Heart left ventricle (tissue), 13 donors: ENCODE data around the gene CYSRT1.

Experiments used
- POLR2A ChIP-seq, 2 donors: fragments of 450-650 bp; IDR thresholded peaks; one replicate each; pipeline ENCODE4 v1.6.1; 2017; ENCODE audit warnings: antibody characterized with exemption in 2 of 2, mild to moderate bottlenecking in 2 of 2, moderate library complexity in 2 of 2
- TF ChIP-seq, protein P1 (sequence below), 12 donors: fragments of 200-600 bp; sonication (generic) in 4 of 12; IDR thresholded peaks; one replicate each; pipeline versions ENCODE4 v1.5.0 to v1.8.0; 2018 to 2022; ENCODE audit warnings: antibody characterized with exemption in 12 of 12, mild to moderate bottlenecking in 5 of 12
- donor health status: ischemic (EF 13 %, LVEDD 7.1; RV severe dilation, severe dysfunction).
- donor health status: DM: no; HTN: yes; CAD: no.
- donor health status: DM: no; HTN: no; CAD: no.
- donor health status: ischemic (EF 25% LVEDD 6.9; RV normal size, moderate dysfunction).
- donor health status: ischemic (EF 25% LVEDD 5.7; RV mildly dilated, moderate dysfunction).
- donor health status: ischemic (EF 35%, LVEDD 5.7; RV mildly dilated, moderate dysfunction).
- donor health status: nonischemic (EF 11% LVEDD 7.7; RV severe dilation, severe dysfunction).
- donor health status: DM: yes; HTN: yes; CAD: no.
- donor health status: PGD.
- donor health status: ischemic (EF 29% LVEDD 5.4; RV normal size, mild dysfunction).
- donor health status: nonischemic (EF 23%, LVEDD 6.1; RV moderate dilation, normal function).

DNA sequence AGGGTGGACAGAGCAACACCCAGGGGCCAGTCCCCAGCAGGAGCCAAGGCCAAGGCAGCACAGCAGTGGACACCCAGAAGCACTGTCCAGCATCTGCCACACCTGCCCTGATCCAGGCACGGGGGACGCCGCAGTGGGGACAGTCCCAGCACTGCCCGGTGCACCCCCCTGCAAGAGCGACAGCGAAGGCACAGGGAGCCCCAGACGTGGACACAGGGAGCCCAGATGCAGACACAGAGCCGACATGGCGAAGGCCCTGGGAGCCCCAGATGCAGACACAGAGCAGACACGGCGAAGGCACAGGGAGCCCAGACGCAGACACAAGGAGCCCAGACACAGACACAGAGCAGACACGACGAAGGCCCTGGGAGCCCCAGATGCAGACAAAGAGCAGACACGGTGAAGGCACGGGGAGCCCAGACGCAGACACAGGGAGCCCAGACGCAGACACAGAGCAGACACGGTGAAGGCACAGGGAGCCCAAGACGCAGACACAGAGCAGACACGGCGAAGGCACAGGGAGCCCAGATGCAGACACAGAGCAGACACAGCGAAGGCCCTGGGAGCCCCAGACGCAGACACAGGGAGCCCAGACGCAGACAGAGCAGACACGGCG is 40.9 kb upstream of the CYSRT1 start:
- TF ChIP-seq POLR2A (IDR thresholded peaks at IDR 0.05): no peak
- TF ChIP-seq, protein P1, sequence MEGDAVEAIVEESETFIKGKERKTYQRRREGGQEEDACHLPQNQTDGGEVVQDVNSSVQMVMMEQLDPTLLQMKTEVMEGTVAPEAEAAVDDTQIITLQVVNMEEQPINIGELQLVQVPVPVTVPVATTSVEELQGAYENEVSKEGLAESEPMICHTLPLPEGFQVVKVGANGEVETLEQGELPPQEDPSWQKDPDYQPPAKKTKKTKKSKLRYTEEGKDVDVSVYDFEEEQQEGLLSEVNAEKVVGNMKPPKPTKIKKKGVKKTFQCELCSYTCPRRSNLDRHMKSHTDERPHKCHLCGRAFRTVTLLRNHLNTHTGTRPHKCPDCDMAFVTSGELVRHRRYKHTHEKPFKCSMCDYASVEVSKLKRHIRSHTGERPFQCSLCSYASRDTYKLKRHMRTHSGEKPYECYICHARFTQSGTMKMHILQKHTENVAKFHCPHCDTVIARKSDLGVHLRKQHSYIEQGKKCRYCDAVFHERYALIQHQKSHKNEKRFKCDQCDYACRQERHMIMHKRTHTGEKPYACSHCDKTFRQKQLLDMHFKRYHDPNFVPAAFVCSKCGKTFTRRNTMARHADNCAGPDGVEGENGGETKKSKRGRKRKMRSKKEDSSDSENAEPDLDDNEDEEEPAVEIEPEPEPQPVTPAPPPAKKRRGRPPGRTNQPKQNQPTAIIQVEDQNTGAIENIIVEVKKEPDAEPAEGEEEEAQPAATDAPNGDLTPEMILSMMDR (IDR thresholded peaks at IDR 0.05): no peak
